ENCODE data around the gene PIGR. TPM values are rescaled to one million over a fixed set of nuclear protein-coding genes. Genes with fewer than 3 reads are reported as not detected.

Gene PIGR
- total and polyA plus RNA-seq, 2 donors (not counting 3 experiments of a cell fraction or from before 2014, with no cell fraction given) = not detected

DNA sequence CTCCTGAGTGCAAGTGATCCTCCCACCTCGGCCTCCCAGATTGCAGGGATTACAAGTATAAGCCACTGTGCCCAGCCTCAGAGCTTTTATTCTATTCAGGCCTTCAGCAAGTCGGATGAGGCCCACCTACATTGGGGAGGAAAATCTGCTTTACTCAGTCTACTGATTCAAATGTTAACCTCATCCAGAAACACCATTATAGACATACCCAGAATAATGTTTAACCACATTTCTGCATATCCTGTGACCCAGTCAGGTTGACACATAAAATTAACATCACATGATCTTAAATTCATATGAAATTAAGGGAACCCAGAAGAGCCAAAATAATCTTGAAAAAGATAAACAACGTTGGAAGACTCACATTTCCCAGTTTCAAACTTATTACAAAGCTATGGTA, 66.0 kb downstream of the PIGR start:
- Histone ChIP-seq H3K27ac (ENCODE audit: insufficient read depth, low read depth, low read length) (no peak overlapping the region), H3K4me3 (replicated peaks in 1 of 3; ENCODE audit: insufficient read depth in 1 of 3, low read depth in 1 of 3, low read length in 3 of 3) (no peak overlapping the region), H2AFZ (ENCODE audit: low read depth, low read length) (no peak overlapping the region), H3K9ac (replicated peaks; ENCODE audit: extremely low read depth, insufficient read depth, low read length) (no peak overlapping the region), H3K9me3 (replicated peaks; ENCODE audit: control insufficient read depth, insufficient read depth, low read length) (no peaks in the 10 kb centered on the region), H3K4me2 (ENCODE audit: insufficient read depth, low read length) (no peak overlapping the region), H3K4me1 (ENCODE audit: control insufficient read depth, extremely low read depth, insufficient read depth, low read length) (no peaks in the 10 kb centered on the region), H3K36me3 (ENCODE audit: control insufficient read depth in 2 of 2, extremely low read depth in 1 of 2, insufficient read depth in 2 of 2, low read length in 2 of 2) (no peaks in the 10 kb centered on the region), H3K9me1 (replicated peaks; ENCODE audit: control insufficient read depth, extremely low read depth, insufficient read depth, low read length) (no peaks in the 10 kb centered on the region), H4K20me1 (replicated peaks; ENCODE audit: control insufficient read depth, extremely low read depth, insufficient read depth, low read length) (no peaks in the 10 kb centered on the region), H3K79me2 (ENCODE audit: control insufficient read depth, insufficient read depth, low read length) (no peaks in the 10 kb centered on the region), H3K27me3 (ENCODE audit: control insufficient read depth in 2 of 2, insufficient read depth in 2 of 2, low read length in 2 of 2) (peaks cover 2 to 8% of the 10 kb centered on the region in 2 experiments)
- intact Hi-C loops (cut with micrococcal nuclease) = no loop called here
- no peak for TF ChIP-seq POLR2AphosphoS5 (IDR thresholded peaks at IDR 0.05; ENCODE audit: insufficient read depth, low read depth, low read length)
- no peak for TF ChIP-seq GATA2 (IDR thresholded peaks at IDR 0.05; ENCODE audit: insufficient read depth, insufficient read length, low read depth, low read length)
- no peak for TF ChIP-seq POLR2A (IDR thresholded peaks at IDR 0.05; ENCODE audit: low read depth, low read length)
- TF ChIP-seq EZH2 (IDR thresholded peaks at IDR 0.05; ENCODE audit: borderline replicate concordance, low read depth, low read length, severe bottlenecking) = no peak
- TF ChIP-seq FOS (IDR thresholded peaks at IDR 0.05; ENCODE audit: borderline replicate concordance, insufficient read depth, low read length) = no peak
- no peak for TF ChIP-seq JUN (IDR thresholded peaks at IDR 0.05; ENCODE audit: borderline replicate concordance, insufficient read depth, insufficient read length, low read depth)
- no TSS peak for BruUV-seq (replicated peaks)
- POLR2A ChIA-PET = no interaction called here
- CTCF ChIA-PET = no interaction called here
- FAIRE-seq (no peak), DNase-seq (ENCODE audit: low read depth, low spot score) (no peak)
- dilution Hi-C loops (cut with MboI; ENCODE audit: extremely low pct_ligation_motif_present, low sequenced_read_pairs) = no loop called here

Other genes with a start within 250 kb of the PIGR start
- gene IL19, start 175.7 kb downstream of the PIGR start, total RNA-seq = not detected in 2 replicates
- gene IL19, start 175.7 kb downstream of the PIGR start, polyA plus RNA-seq = not detected in 2 replicates
- gene IL10, start 174.0 kb downstream of the PIGR start, total RNA-seq = not detected in 2 replicates
- gene IL10, start 174.0 kb downstream of the PIGR start, polyA plus RNA-seq = not detected in 2 replicates
- gene IL20, start 80.8 kb downstream of the PIGR start, total RNA-seq = not detected in 2 replicates
- gene IL20, start 80.8 kb downstream of the PIGR start, polyA plus RNA-seq = not detected in 2 replicates
- not detected in 2 replicates for gene IL24, start 49.0 kb downstream of the PIGR start, total RNA-seq
- not detected in 2 replicates for gene IL24, start 49.0 kb downstream of the PIGR start, polyA plus RNA-seq
- not detected in 2 replicates for gene FCMR, start 24.5 kb downstream of the PIGR start, total RNA-seq
- not detected in 2 replicates for gene FCMR, start 24.5 kb downstream of the PIGR start, polyA plus RNA-seq
- gene FCAMR, start 24.0 kb upstream of the PIGR start, total RNA-seq = not detected in 2 replicates
- not detected in 2 replicates for gene FCAMR, start 24.0 kb upstream of the PIGR start, polyA plus RNA-seq
- 0.07 TPM in 1 of 2 replicates, not detected in the other for gene C1orf116, start 86.3 kb upstream of the PIGR start, total RNA-seq
- not detected in 2 replicates for gene C1orf116, start 86.3 kb upstream of the PIGR start, polyA plus RNA-seq
- gene YOD1, start 104.7 kb upstream of the PIGR start, total RNA-seq = 5.6 and 5.9 TPM in 2 replicates
- gene YOD1, start 104.7 kb upstream of the PIGR start, polyA plus RNA-seq = 0.81 and 1.2 TPM in 2 replicates
- 1.8 and 2.0 TPM in 2 replicates for gene PFKFB2, start 106.8 kb upstream of the PIGR start, total RNA-seq
- 0.70 and 0.78 TPM in 2 replicates for gene PFKFB2, start 106.8 kb upstream of the PIGR start, polyA plus RNA-seq
- not detected in 2 replicates for gene C4BPB, start 142.4 kb upstream of the PIGR start, total RNA-seq
- gene C4BPB, start 142.4 kb upstream of the PIGR start, polyA plus RNA-seq = not detected in 2 replicates
- gene C4BPA, start 157.8 kb upstream of the PIGR start, total RNA-seq = not detected in 2 replicates
- gene C4BPA, start 157.8 kb upstream of the PIGR start, polyA plus RNA-seq = not detected in 2 replicates

Measured in endothelial cell of umbilical vein (primary cell).